Mesenteric fat pad (tissue), 1 donor: ENCODE measurements around the gene NDUFS7. TPM values are rescaled to one million over a fixed set of nuclear protein-coding genes. Genes with fewer than 3 reads are reported as not detected.
"Not testable (repeated sequence)": the region's sequence is repeated elsewhere in the genome, so short reads cannot be mapped to it uniquely, and the experiment has no call there.

Experiments
- DNase-seq: peaks from one replicate; pipeline ENCODE4 v3.0.0-alpha.2; 2020; ENCODE audit warnings: low spot score
- total RNA-seq: library from RNA; stranded (reverse); fragmentation: NEBNext Ultra II Directional; extraction: Animal tissue kit (Norgen Biotek cat#: 25700); gene quantifications from one replicate; pipeline ENCODE4 v1.2.1, GENCODE V29; 2021
- donor health status: DM: yes; HTN: yes; CAD: no.

The NDUFS7 gene
- total RNA-seq, 1 donor from 2014 or later = 75.3 TPM

- no peak for DNase-seq
Observed at GRCh38 chr19:1429750-1430149, 46.0 kb downstream of the NDUFS7 start.

DNA sequence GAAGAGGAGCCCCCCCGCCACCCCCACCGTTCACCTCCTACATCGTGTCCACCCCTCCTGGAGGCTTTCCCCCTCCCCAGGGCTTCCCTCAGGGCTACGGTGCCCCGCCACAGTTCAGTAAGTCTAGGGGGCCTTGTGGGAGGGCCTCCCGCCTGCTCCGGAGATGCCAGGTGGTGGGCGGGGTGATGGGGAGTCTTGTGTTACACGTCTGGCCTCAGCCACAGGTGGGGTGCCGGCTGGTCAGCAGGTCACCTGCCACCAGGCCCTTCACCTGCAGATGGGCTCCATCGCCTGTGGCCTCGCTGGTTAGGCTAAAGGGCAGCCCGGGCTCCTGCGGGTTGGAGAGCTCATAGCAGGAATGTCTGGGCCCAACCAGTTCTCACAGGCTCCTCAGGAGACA is 46.5 kb downstream of the NDUFS7 start:
- DNase-seq = no peak

- no peak for DNase-seq
Observed at GRCh38 chr19:1431759-1432506, 48.2 kb downstream of the NDUFS7 start.

DNA sequence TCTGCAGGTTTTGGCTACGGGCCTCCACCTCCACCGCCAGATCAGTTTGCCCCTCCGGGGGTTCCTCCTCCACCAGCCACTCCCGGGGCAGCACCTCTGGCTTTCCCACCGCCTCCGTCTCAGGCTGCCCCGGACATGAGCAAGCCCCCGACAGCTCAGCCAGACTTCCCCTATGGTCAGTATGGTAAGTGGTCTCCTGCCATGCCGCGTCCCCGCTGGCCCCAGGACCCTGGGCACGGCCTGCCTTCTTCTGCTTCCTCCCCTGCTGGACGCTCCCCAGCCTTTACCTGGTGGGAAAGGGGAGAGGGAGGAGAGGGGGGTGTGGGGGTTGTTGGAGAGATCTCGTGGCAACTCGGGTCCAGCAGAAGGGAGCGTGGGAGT is 48.8 kb downstream of the NDUFS7 start:
- DNase-seq = no peak

- DNase-seq = no peak
Observed at GRCh38 chr19:1433119-1434039, 49.7 kb downstream of the NDUFS7 start.

DNA sequence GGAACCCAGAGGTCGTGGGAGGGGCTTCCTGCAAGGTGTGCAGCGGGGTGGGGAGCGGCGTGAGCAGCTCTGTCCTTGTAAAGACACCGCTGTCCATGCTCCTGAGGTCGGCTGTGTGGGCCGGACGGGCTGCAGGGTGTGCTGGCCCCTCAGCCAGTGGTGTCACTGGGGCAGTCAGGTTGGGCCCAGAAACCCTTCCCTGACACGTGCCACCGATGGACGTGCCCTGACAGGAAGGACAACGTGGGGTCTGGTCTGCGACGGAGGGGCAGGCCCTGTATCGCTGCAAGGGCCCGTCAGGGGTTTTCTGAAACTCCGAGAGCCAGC is 50.3 kb downstream of the NDUFS7 start:
- no peak for DNase-seq

DNA sequence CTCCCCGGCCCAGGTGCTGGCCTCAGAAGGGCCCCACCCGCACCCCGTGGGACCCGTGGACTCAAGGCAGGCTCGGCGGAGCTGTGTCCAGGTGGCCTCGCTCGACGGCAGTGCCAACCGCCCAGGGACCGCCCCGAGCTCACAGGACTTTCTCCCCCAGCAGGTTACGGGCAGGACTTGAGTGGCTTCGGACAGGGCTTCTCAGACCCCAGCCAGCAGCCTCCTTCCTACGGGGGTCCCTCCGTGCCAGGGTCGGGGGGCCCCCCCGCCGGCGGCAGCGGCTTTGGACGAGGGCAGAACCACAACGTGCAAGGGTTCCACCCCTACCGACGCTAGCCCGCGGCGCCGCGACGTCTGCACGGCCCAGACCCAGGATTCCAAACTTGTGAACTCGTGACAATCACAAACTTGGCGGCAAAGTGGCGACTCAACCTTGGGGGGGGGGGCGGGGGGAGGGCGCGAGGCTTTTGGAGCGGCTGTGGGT is 50.9 kb downstream of the NDUFS7 start:
- no peak for DNase-seq

- DNase-seq = no peak
Observed at GRCh38 chr19:1435378-1435989, 51.8 kb downstream of the NDUFS7 start.

- DNase-seq = no peak
Observed at GRCh38 chr19:1437609-1438008, 53.9 kb downstream of the NDUFS7 start.

DNA sequence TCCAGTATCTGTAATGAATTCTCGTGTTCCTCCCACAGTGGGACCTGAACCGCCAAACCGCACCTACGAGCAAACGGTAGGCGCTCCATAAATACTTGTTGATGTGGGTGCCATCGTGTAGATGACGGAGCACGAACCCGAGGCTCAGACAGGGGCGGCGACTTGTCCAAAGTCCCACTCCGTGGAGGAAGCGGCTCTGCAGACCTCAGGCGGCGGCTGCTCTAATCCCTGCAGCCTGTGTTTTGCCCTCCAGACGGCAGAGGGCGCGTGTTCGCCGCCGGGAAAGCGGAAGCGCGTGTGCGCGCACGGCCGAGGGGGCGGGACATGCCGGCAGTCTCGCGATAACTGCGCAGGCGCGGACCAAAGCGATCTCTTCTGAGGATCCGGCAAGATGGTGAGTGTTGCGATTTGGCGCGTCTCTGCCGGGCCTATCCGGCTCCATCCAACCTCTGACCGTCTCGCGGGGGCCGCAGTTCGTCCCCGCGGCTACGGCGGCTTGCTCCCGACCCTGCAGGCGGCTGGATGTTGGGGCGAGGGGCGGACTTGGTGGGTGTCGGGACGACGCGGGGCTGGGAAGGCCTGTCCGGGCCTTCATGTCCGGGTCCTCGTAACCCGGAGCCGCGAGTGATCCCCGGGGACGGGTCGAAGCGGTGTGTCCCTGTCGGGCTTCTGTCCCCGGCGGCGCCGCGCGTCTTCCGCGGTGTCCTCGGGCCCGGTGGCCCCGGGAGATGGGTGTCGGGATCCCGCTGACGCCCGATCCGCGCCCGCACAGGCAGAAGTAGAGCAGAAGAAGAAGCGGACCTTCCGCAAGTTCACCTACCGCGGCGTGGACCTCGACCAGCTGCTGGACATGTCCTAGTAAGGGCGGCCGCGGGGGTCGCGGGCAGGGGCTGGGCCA is 54.6 kb downstream of the NDUFS7 start, which contains the start of gene RPS15:
Gene RPS15 (plus strand): TSS at position 362 of the 898 bp plus-strand sequence. CDS start 30 bp downstream, at position 392.
- DNase-seq = peak; percentile 99

- no peak for DNase-seq
Observed at GRCh38 chr19:1438933-1439354, 55.2 kb downstream of the NDUFS7 start.

DNA sequence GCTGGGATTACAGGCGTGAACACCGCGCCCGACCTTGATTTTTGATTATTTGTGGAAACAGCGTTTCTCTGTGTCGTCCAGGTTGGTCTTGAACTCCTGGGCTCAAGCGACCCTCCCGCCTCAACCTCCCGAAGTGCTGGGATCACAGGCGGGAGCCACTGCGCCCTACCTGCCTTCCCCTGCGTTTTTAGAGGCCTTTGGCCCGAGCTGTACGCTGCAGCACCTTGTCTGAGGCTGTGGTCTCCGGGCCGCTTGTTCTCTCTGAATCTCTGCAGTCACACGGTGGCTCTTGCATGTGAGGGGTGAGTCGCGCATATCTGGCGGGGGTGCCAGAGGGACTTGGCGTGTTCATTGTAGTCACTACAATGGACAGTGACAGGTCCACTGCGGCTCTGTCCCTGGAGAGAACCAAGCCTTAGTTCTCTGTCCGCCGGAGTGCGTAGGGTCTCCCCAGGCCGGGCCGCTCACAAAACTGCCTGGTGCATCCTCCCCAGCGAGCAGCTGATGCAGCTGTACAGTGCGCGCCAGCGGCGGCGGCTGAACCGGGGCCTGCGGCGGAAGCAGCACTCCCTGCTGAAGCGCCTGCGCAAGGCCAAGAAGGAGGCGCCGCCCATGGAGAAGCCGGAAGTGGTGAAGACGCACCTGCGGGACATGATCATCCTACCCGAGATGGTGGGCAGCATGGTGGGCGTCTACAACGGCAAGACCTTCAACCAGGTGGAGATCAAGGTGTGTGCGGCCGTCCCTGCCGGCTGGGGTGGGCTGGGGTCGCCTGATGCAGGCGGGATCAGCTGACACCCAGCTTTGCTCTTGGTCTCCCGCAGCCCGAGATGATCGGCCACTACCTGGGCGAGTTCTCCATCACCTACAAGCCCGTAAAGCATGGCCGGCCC is 56.1 kb downstream of the NDUFS7 start:
- not testable (repeated sequence) for DNase-seq

DNA sequence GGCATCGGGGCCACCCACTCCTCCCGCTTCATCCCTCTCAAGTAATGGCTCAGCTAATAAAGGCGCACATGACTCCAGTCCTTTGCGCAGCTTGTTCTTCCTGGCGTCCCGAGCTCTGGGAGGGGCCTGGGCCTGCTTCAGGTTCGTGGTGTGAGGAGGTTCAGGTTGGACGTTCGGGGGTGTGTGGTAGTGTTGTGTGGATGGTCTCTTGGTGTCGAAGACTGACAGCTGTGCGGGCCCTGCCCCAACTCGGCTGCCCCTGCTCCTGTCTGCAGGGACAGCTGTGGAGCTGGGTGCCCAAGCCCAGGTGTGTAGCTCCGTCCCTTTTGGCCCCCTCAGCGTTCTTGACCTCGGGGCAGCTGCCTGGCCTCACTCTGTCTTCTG is 56.7 kb downstream of the NDUFS7 start:
- no peak for DNase-seq

DNA sequence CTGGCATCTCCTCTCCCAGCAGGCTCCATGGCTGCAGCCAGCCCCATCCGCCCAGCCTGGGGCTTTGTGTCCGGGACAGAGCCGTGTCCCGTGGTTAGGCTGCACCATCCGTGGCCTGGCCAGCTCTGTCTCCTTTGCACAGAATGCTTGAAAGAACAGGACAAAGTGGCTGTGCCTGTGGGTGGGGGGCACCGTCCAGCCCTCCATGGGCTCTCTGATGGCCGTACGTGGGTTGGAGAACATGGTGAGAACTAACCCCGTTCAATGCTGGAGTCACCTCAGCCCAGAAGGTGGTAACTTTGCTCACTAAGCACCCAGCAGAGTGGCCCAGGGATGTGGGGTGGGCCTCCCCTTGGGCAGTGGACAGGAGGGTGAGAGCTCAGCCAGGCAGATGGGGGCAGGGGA is 57.3 kb downstream of the NDUFS7 start:
- DNase-seq = no peak

GRCh38 chr19:1441677-1442438 is 58.2 kb downstream of the NDUFS7 start:
- no peak for DNase-seq
